GM12878 (cell line): ENCODE measurements around the gene PGGT1B. TPM values are rescaled to one million over a fixed set of nuclear protein-coding genes. Genes with fewer than 3 reads are reported as not detected.

ENCODE experiments used
- ATAC-seq: fragments of 200-7000 bp; cut with Tn5 transposase; 3 replicates; pipeline ENCODE4 v1.9.1; 2020; ENCODE audit warnings: mild to moderate bottlenecking, moderate library complexity
- BruUV-seq: library from RNA; stranded (reverse); fragments of 400-500 nt; replicated peaks from 2 replicates; lab custom pipeline; 2021; lab: Mats Ljungman, UMichigan
- CTCF ChIA-PET: fragments of 300-600 bp; sonication (Branson Sonifier 250); formaldehyde crosslinking; extraction: SDS; loops from one replicate; lab custom pipeline; 2021; ENCODE audit warnings: inconsistent platforms; lab: Yijun Ruan, JAX
- POLR2A ChIA-PET: fragments of 350-600 bp; formaldehyde crosslinking; extraction: SDS; loops from one replicate; lab custom pipeline; 2021; ENCODE audit warnings: inconsistent platforms; lab: Charles Lee
- RAD21 ChIA-PET: fragments of 300-600 bp; sonication (Branson Sonifier 250); formaldehyde crosslinking; loops from one replicate; lab custom pipeline; 2023; ENCODE audit warnings: antibody characterized with exemption; ENCODE audit not compliant: unreplicated experiment; lab: Charles Lee
- SMC1A ChIA-PET: fragments of 300-600 bp; sonication (Branson Sonifier 250); formaldehyde crosslinking; loops from one replicate; lab custom pipeline; 2023; ENCODE audit not compliant: unreplicated experiment, uncharacterized antibody; lab: Charles Lee
- DNase-seq: peaks from one replicate; pipeline ENCODE4 v3.0.0-alpha.2; 2011; ENCODE audit warnings: low read depth, low spot score
- FAIRE-seq: peaks from 3 replicates; lab custom pipeline; 2011; peaks lifted over from hg19 to GRCh38; lab: Jason Lieb, UNC
- H2AFZ ChIP-seq: 2 replicates; pipeline ENCODE4 v1.6.0; 2011; ENCODE audit warnings: low read depth, low read length, control low read depth; ENCODE audit not compliant: control insufficient read depth
- H3K27ac ChIP-seq: 2 replicates; pipeline ENCODE4 v1.5.1; 2011; ENCODE audit warnings: control low read depth; ENCODE audit not compliant: control insufficient read depth, insufficient read depth
- H3K27me3 ChIP-seq, 2 experiments: replicated peaks in 1 of 2; 2 replicates each; pipeline versions ENCODE4 v1.6.0 to v1.6.1; 2011; ENCODE audit warnings: low read length in 1 of 2; ENCODE audit not compliant: control insufficient read depth in 2 of 2, insufficient read depth in 2 of 2
- H3K36me3 ChIP-seq, 2 experiments: 2 replicates each; pipeline ENCODE4 v1.5.1; 2011; ENCODE audit warnings: low read length in 1 of 2; ENCODE audit not compliant: control insufficient read depth in 2 of 2, insufficient read depth in 2 of 2
- H3K4me1 ChIP-seq: 2 replicates; pipeline ENCODE4 v1.6.1; 2011; ENCODE audit warnings: mild to moderate bottlenecking, low read length, moderate library complexity, mixed read lengths; ENCODE audit not compliant: control insufficient read depth, insufficient read depth
- H3K4me2 ChIP-seq: 2 replicates; pipeline ENCODE4 v1.6.0; 2011; ENCODE audit warnings: control low read depth; ENCODE audit not compliant: control insufficient read depth, insufficient read depth
- H3K4me3 ChIP-seq: fragments of 200-600 bp; sonication (generic); 2 replicates; pipeline ENCODE4 v1.5.1; 2016
- H3K79me2 ChIP-seq: 2 replicates; pipeline ENCODE4 v1.6.0; 2011; ENCODE audit warnings: low read length; ENCODE audit not compliant: control insufficient read depth, insufficient read depth
- H3K9ac ChIP-seq: 2 replicates; pipeline ENCODE4 v1.8.0; 2011; ENCODE audit warnings: low read length, control low read depth, mixed read lengths; ENCODE audit not compliant: control insufficient read depth, insufficient read depth
- H3K9me3 ChIP-seq: replicated peaks from 3 replicates; pipeline ENCODE4 v1.5.1; 2011; ENCODE audit warnings: mild to moderate bottlenecking, low read length; ENCODE audit not compliant: control insufficient read depth, insufficient read depth
- H4K20me1 ChIP-seq: 2 replicates; pipeline ENCODE4 v1.6.0; 2011; ENCODE audit not compliant: control insufficient read depth, insufficient read depth
- EP300 ChIP-seq, 2 experiments: fragments of 150-350 bp in 1 of 2; IDR thresholded peaks; 2 replicates each; pipeline ENCODE4 v1.6.1; 2011 to 2012; ENCODE audit warnings: low read depth in 2 of 2, low read length in 2 of 2, borderline replicate concordance in 1 of 2, improper control_type of control experiment in 1 of 2, inconsistent platforms in 1 of 2; ENCODE audit not compliant: control insufficient read depth in 1 of 2
- MEF2A ChIP-seq: IDR thresholded peaks from 2 replicates; pipeline ENCODE4 v1.6.1; 2011; ENCODE audit warnings: low read depth, mild to moderate bottlenecking, low read length, moderate library complexity; ENCODE audit not compliant: insufficient read depth
- SPI1 ChIP-seq: IDR thresholded peaks from 2 replicates; pipeline ENCODE4 v1.6.1; 2011; ENCODE audit warnings: low read depth, mild to moderate bottlenecking, low read length, moderate library complexity, borderline replicate concordance; ENCODE audit not compliant: insufficient read depth
- WGBS: methylation state at CpG from one replicate; pipeline ENCODE4 v1.1.6; 2016; ENCODE audit warnings: low lambda C conversion rate; ENCODE audit not compliant: insufficient replicate concordance, insufficient coverage; ENCODE audit errors: missing lambda C conversion rate; 5-methylcytosine and 5-hydroxymethylcytosine counted together
- in situ Hi-C: fragments of 300-500 bp; cut with MboI; formaldehyde crosslinking; loops from 9 replicates; pipeline ENCODE4 v1.14.3; 2018; ENCODE audit warnings: mixed read lengths
- intact Hi-C: fragments of 100-400 bp; cut with micrococcal nuclease; formaldehyde crosslinking; loops from one replicate; pipeline ENCODE4 v1.14.2; 2022; ENCODE audit not compliant: unreplicated experiment
- polyA plus RNA-seq, 11 experiments: library from polyadenylated mRNA; depleted of rRNA in 4 of 11; unstranded in 6 of 11; stranded (reverse) in 5 of 11; fragments of >200 nt; fragmentation: Nextera tagmentation in 4 of 11; fragmentation: Illumina TruSeq in 1 of 11; extraction: Ambion mirVana in 4 of 11; extraction: Trizol in 1 of 11; gene quantifications; 1 replicate in 1 of 11; 2 replicates in 10 of 11; pipeline versions ENCODE4 v1.2.1 to v1.2.3, GENCODE V29; 2011 to 2016; ENCODE audit warnings: inconsistent platforms in 2 of 11, missing spikeins in 2 of 11, low read depth in 1 of 11
- total RNA-seq, 4 experiments: library from RNA; depleted of rRNA in 3 of 4; stranded (reverse); fragments of >200 nt in 3 of 4; fragmentation: Illumina TruSeq in 1 of 4; extraction: Trizol in 1 of 4; gene quantifications; 2 replicates each; pipeline versions ENCODE4 v1.2.1 to v1.2.3, GENCODE V29; 2013 to 2021

The PGGT1B gene
- total and polyA plus RNA-seq, 10 of the 15 experiments (the other 5 are each of a cell fraction or from before 2014, with no cell fraction given), result 5.0 to 38.4 (median 13.9) TPM

- no peak for TF ChIP-seq EP300 (IDR thresholded peaks at IDR 0.05; ENCODE audit: borderline replicate concordance in 1 of 2, control insufficient read depth in 1 of 2, low read depth in 2 of 2, low read length in 2 of 2)
Measured at GRCh38 chr5:115168829-115169486, 93.7 kb downstream of the PGGT1B start (continued).

GRCh38 chr5:115166744-115167393 lies 95.8 kb downstream of the PGGT1B start:
- BruUV-seq, result no TSS peak
- ChIA-PET CTCF (no interaction called here), RAD21 (no interaction called here), POLR2A (no interaction called here), SMC1A (no interaction called here)
- no peak overlapping the region for H3K4me3 ChIP-seq
- no peak overlapping the region for H3K9ac ChIP-seq
- H3K79me2 ChIP-seq, result no peaks in the 10 kb centered on the region
- 85% methylated on average over 12 of the region's 12 CpGs for WGBS
- H4K20me1 ChIP-seq, result no peaks in the 10 kb centered on the region
- no peak for DNase-seq
- TF ChIP-seq SPI1 (no peak), MEF2A (no peak)
- in situ Hi-C loops, result no loop called here
- intact Hi-C loops, result loop anchor here (5.0 kb wide), 1 partner anchor 80 kb away; no protein-coding TSS in a partner anchor
- H3K4me2 ChIP-seq, result no peak overlapping the region
- peaks cover 8% of the 10 kb centered on the region; the same call in 2 of the 3 replicates for H3K9me3 ChIP-seq
- no peaks in the 10 kb centered on the region for H3K4me1 ChIP-seq
- H3K36me3 ChIP-seq, result no peaks in the 10 kb centered on the region
- H3K27ac ChIP-seq, result no peak overlapping the region
- FAIRE-seq, result no peak
- H2AFZ ChIP-seq, result no peak overlapping the region
- H3K27me3 ChIP-seq, result peaks cover 2 to 21% of the 10 kb centered on the region in 2 experiments
- no peak for ATAC-seq
